GM10248 (cell line): ENCODE results near the gene ZNF555.
"Not testable (repeated sequence)": the region's sequence is repeated elsewhere in the genome, so short reads cannot be mapped to it uniquely, and the experiment has no call there.

Experiments
- CTCF ChIA-PET: fragments of 300-600 bp; sonication (Branson Sonifier 250); formaldehyde crosslinking; extraction: SDS; loops from one replicate; lab custom pipeline; 2021; ENCODE audit warnings: antibody characterized with exemption; lab: Yijun Ruan, JAX
- POLR2A ChIA-PET: fragments of 350-650 bp; sonication (Branson Sonifier 250); formaldehyde crosslinking; extraction: SDS; loops from one replicate; lab custom pipeline; 2020; ENCODE audit warnings: antibody characterized with exemption; lab: Yijun Ruan, JAX
- DNase-seq: peaks from one replicate; pipeline ENCODE4 v3.0.0; 2012; ENCODE audit errors: extremely low spot score
- CTCF ChIP-seq: IDR thresholded peaks from 2 replicates; pipeline ENCODE4 v1.5.1; 2012; ENCODE audit warnings: mild to moderate bottlenecking, low read depth; ENCODE audit errors: extremely low read depth, missing control alignments, control extremely low read depth

Gene ZNF555

DNA sequence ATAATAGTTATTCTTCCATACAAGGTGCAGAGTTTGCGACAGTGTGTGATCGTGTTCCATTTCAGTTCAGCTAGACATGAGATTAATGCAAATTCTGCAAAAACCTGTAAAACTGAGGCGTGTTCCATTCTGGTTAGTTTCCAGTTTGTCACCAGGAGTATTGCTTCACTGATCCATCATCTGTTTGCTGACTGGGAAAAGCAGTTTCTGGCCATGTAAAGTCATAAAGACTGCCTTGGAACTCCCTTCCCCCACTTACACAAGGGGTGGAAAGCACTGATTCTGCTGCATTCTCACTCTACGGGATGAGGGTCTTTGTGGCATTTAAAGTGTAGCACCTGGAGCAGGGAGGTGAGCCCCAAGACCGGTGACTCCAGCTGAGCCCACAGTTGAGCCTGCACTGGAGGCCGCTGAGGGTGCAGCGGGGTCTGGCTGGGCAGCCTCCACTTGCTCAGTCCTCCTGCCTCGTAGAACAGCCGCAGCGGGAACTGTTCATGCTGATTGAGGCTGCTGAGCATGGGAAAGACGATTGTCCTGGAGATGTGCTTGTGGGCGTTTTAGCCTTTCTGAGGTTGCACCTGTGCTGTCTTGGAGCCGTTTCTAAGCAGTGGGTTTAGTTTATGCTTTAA is 61.4 kb downstream of the ZNF555 start:
- ChIA-PET CTCF (interaction anchor here (0.7 to 2.2 kb wide), 3 partner anchors 10 to 254 kb away, joined by 3 to 4 read pairs (median 4); no protein-coding TSS in a partner anchor), POLR2A (no interaction called here)
- no peak for DNase-seq
- TF ChIP-seq CTCF, result no peak

GRCh38 chr19:2903326-2903725 is 62.1 kb downstream of the ZNF555 start:
- DNase-seq, POLR2A ChIA-PET: not testable (repeated sequence)
- CTCF ChIA-PET, result interaction anchor here (2.2 kb wide), 1 partner anchor 255 kb away, joined by 4 read pairs; no protein-coding TSS in a partner anchor

DNA sequence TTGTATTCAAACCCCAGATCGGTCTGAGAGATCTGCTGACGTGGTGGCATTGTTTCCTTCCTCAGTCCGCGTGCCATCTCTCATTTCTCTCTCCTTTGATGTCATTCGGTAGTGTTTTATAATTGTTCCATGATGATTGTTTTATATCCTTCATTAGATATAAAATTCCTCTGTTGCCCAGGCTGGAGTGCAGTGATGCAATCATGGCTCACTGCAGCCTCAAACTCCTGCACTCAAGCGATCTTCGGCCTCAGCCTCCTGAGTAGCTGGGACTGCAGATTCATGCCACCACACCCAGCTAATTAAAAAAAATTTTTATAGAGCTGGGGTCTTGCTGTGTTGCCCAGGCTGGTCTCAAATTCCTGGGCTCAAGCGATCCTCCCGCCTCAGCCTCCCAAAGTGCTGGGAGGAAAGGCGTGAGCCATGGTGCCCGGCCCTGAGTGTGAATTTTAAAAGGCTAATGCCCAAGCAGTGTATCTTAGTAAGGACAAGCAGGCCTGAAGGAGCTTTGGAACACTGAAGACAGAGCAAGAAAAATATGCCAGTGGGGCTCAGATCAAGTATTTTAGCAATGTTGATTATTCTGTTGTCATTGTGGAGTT is 64.7 kb downstream of the ZNF555 start:
- ChIA-PET POLR2A (interaction anchor here (0.6 kb wide), 1 partner anchor 14 kb away, joined by 3 read pairs; no protein-coding TSS in a partner anchor), CTCF (no interaction called here)
- TF ChIP-seq CTCF, result no peak
- DNase-seq, result no peak

GRCh38 chr19:2906631-2907195 is 65.4 kb downstream of the ZNF555 start:
- ChIA-PET CTCF (interaction anchor here (1.2 kb wide), 1 partner anchor 20 kb away, joined by 3 read pairs; no protein-coding TSS in a partner anchor), POLR2A (no interaction called here)
- DNase-seq, result no peak

More at GRCh38 chr19:2906631-2907195, 65.4 kb downstream of the ZNF555 start:
- no peak for TF ChIP-seq CTCF
